Measurements from ENCODE around the gene ANKUB1. TPM values are rescaled to one million over a fixed set of nuclear protein-coding genes. Genes with fewer than 3 reads are reported as not detected.
A peak's percentile ranks its signal among the peaks of the same experiment; 100 is the strongest.

The ANKUB1 gene
- total and polyA plus RNA-seq, 4 donors = not detected

DNA sequence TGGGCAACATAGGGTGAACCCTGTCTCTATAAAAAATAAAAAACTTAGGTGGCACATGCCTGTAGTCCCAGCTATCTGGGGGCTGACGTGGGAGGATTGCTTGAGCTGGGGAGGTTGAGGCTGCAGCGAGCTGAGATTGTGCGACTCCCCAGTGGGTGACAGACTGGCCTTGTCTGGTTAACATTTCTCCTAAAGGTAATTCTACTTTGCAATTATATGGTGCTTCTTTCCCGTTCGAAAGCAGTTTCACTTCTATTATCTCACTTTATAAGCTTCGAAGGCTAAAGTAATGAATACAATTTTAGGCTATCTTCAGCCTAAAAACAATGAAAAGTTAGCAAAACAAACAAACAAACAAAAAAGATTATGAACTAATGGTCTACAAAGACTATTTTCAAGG lies 75.4 kb downstream of the ANKUB1 start:
- Histone ChIP-seq H3K4me1 (ENCODE audit: control insufficient read depth in 1 of 2, insufficient read depth in 2 of 2, low read length in 2 of 2) (no peaks in the 10 kb centered on the region), H3K27ac (ENCODE audit: low read depth in 1 of 2, low read length in 2 of 2) (no peak overlapping the region), H3K9me3 (ENCODE audit: control insufficient read depth, low read length) (no peaks in the 10 kb centered on the region), H3K36me3 (ENCODE audit: control insufficient read depth in 1 of 2, insufficient read depth in 2 of 2, low read length in 1 of 2) (no peaks in the 10 kb centered on the region), H3K27me3 (ENCODE audit: control insufficient read depth in 1 of 2, insufficient read depth in 2 of 2, low read length in 1 of 2) (no peaks in the 10 kb centered on the region), H3K4me3 (ENCODE audit: low read length in 2 of 2) (no peak overlapping the region)
- DNase-seq (no peak), ATAC-seq (ENCODE audit: low FRiP score) (no peak)
- WGBS, 2 donors = 52 to 59% methylated on average over 6 of the region's 6 CpGs
- intact Hi-C loops (cut with DNase I) = loop anchor here (2.0 to 5.0 kb wide), 5 partner anchors 55 to 205 kb away; no protein-coding TSS in a partner anchor

DNA sequence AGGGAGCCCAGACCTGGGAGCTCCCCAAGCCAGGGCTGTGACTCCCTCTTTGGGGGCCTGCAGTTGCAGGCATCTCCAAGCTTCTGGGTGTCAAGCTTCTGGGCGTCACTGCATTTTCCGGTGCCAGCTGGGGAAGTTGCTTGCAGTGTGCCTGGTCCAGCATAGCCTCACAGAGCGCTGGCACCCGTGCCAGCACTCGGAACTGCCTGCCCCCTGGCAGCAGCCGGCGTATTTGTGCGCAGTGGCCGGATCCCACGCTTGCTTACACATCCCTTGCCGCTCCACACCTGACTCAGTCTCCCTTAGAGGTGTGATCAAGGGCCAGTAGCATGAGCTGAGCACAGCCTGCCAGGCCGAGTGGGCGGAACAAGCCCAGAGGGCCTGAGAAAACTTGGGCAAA lies 77.1 kb downstream of the ANKUB1 start:
- no peak overlapping the region for H3K4me3 ChIP-seq (ENCODE audit: low read length in 2 of 2)
- no peaks in the 10 kb centered on the region for H3K4me1 ChIP-seq (ENCODE audit: control insufficient read depth in 1 of 2, insufficient read depth in 2 of 2, low read length in 2 of 2)
- no peak for DNase-seq
- H3K9me3 ChIP-seq (ENCODE audit: control insufficient read depth, low read length) = no peaks in the 10 kb centered on the region
- H3K27me3 ChIP-seq (ENCODE audit: control insufficient read depth in 1 of 2, insufficient read depth in 2 of 2, low read length in 1 of 2) = no peaks in the 10 kb centered on the region
- no peak for ATAC-seq (ENCODE audit: low FRiP score)
- no peaks in the 10 kb centered on the region for H3K36me3 ChIP-seq (ENCODE audit: control insufficient read depth in 1 of 2, insufficient read depth in 2 of 2, low read length in 1 of 2)
- WGBS, 2 donors = 91 to 92% methylated on average over 13 of the region's 13 CpGs
- intact Hi-C loops (cut with DNase I) = loop anchor here (5.0 kb wide), 4 partner anchors 53 to 203 kb away; no protein-coding TSS in a partner anchor
- H3K27ac ChIP-seq (ENCODE audit: low read depth in 1 of 2, low read length in 2 of 2) = no peak overlapping the region

DNA sequence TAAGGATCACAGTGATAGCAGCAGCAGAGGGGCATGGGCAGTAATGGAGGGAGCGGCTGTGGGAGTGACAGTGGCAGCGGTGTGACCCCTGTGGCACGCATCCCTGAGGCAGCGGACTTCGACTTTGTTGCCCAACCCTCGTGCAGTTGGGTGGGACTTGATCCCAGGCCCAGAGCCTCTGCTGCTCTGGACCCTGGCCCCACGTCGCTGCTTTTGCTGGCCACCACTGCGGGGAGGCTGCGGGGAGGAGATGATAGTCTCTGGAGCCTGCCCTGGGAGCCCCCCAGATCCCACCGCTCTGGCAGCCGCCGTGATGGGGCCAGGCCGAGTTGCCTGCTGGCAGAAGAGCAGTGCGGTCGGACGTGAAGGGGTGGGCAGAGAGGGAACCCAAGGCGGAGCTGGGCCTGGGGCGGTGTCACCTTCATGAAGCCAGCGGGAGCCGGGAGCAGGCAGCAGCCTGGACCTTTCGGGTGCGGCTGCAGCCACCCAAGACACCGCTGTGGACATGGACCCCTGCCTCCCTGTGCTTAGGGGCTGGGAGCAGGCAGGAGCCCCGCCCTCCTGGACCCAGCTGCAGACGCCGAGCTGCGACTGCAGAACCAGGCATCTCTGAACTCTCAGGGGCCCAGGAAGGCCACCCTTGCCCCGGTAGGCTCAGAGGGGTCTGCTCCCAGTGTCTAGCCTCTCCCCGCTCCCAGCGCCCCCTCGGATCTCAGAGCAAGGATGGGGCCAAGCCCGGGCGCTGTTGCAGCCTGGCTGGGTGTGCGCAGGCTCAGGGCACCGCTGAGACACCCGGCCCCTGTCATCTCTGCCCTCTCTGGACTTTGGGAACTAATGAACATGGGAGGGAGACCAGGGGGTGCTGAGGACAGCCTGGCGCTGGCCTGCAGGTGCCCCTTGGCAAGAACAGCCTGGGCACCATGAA lies 78.4 kb downstream of the ANKUB1 start:
- Histone ChIP-seq H3K36me3 (ENCODE audit: control insufficient read depth in 1 of 2, insufficient read depth in 2 of 2, low read length in 1 of 2) (no peaks in the 10 kb centered on the region), H3K27ac (ENCODE audit: low read depth in 1 of 2, low read length in 2 of 2) (no peak overlapping the region), H3K9me3 (ENCODE audit: control insufficient read depth, low read length) (no peaks in the 10 kb centered on the region), H3K4me3 (ENCODE audit: low read length in 2 of 2) (no peak overlapping the region), H3K27me3 (ENCODE audit: control insufficient read depth in 1 of 2, insufficient read depth in 2 of 2, low read length in 1 of 2) (no peaks in the 10 kb centered on the region), H3K4me1 (ENCODE audit: control insufficient read depth in 1 of 2, insufficient read depth in 2 of 2, low read length in 2 of 2) (no peaks in the 10 kb centered on the region)
- WGBS, 2 donors = 93 to 94% methylated on average over 36 to 38 of the region's 38 CpGs
- peak; percentile 26 for ATAC-seq (ENCODE audit: low FRiP score)
- peak in 1 of 2 donors; percentile 49 for DNase-seq
- intact Hi-C loops (cut with DNase I) = no loop called here

Other genes starting within 250 kb of the ANKUB1 start
- 100 to 1,000 TPM; 148 to 225 TPM for gene WWTR1, start 134.5 kb downstream of the ANKUB1 start, total RNA-seq
- gene WWTR1, start 134.5 kb downstream of the ANKUB1 start, polyA plus RNA-seq = 100 to 1,000 TPM in 1 of 2 donors, 10 to 100 TPM in 1; 93.5 to 115 TPM
- gene COMMD2, start 40.1 kb downstream of the ANKUB1 start, total RNA-seq = 10 to 100 TPM; 34.0 to 34.4 TPM
- 10 to 100 TPM; 14.9 to 20.3 TPM for gene COMMD2, start 40.1 kb downstream of the ANKUB1 start, polyA plus RNA-seq
- gene RNF13, start 20.7 kb upstream of the ANKUB1 start, total RNA-seq = 10 to 100 TPM; 66.3 to 85.8 TPM
- 10 to 100 TPM; 56.1 to 75.3 TPM for gene RNF13, start 20.7 kb upstream of the ANKUB1 start, polyA plus RNA-seq
- 100 to 1,000 TPM; 115 to 127 TPM for gene PFN2, start 178.3 kb upstream of the ANKUB1 start, total RNA-seq
- gene PFN2, start 178.3 kb upstream of the ANKUB1 start, polyA plus RNA-seq = 100 to 1,000 TPM; 163 to 185 TPM